PFSK-1 (cell line): ENCODE measurements around the gene TASL.

Experiments used
- REST ChIP-seq, 2 experiments: IDR thresholded peaks; 2 replicates each; pipeline versions ENCODE4 v1.6.1 to v1.8.0; 2011 to 2012; ENCODE audit warnings: low read depth in 2 of 2, low read length in 2 of 2, control low read depth in 1 of 2, inconsistent platforms in 1 of 2, mild to moderate bottlenecking in 1 of 2, moderate library complexity in 1 of 2; ENCODE audit not compliant: insufficient read depth in 1 of 2
- TAF1 ChIP-seq: IDR thresholded peaks from 2 replicates; pipeline ENCODE4 v1.6.1; 2012; ENCODE audit warnings: low read length, control low read depth, borderline replicate concordance; ENCODE audit not compliant: insufficient read depth

- TF ChIP-seq TAF1 (no peak), REST (IDR thresholded peaks at IDR 0.05; ENCODE audit: insufficient read depth in 1 of 2, low read depth in 2 of 2, low read length in 2 of 2) (no peak)
Observed at GRCh38 chrX:30592831-30593230, 15.3 kb upstream of the TASL start.
